WI38 (cell line): Measurements from ENCODE around the gene CTAGE1.

Source experiments
- H3K4me3 ChIP-seq: 2 replicates; pipeline ENCODE4 v1.5.1; 2011; ENCODE audit warnings: low read depth, mild to moderate bottlenecking, control low read depth, low read length
- TF ChIP-seq, protein P1 (sequence below): IDR thresholded peaks from 2 replicates; pipeline ENCODE4 v1.5.1; 2012; ENCODE audit warnings: low read depth, mild to moderate bottlenecking, control low read depth, low read length

CTAGE1 gene

GRCh38 chr18:22417496-22418188 is at the start of gene CTAGE1:
Gene CTAGE1, minus strand, starts transcription at chr18:22417915. Its CDS starts 104 bp downstream, at chr18:22417811.
- TF ChIP-seq, protein P1, sequence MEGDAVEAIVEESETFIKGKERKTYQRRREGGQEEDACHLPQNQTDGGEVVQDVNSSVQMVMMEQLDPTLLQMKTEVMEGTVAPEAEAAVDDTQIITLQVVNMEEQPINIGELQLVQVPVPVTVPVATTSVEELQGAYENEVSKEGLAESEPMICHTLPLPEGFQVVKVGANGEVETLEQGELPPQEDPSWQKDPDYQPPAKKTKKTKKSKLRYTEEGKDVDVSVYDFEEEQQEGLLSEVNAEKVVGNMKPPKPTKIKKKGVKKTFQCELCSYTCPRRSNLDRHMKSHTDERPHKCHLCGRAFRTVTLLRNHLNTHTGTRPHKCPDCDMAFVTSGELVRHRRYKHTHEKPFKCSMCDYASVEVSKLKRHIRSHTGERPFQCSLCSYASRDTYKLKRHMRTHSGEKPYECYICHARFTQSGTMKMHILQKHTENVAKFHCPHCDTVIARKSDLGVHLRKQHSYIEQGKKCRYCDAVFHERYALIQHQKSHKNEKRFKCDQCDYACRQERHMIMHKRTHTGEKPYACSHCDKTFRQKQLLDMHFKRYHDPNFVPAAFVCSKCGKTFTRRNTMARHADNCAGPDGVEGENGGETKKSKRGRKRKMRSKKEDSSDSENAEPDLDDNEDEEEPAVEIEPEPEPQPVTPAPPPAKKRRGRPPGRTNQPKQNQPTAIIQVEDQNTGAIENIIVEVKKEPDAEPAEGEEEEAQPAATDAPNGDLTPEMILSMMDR, result no peak
- H3K4me3 ChIP-seq, result no peak within 1 kb of the TSS

DNA sequence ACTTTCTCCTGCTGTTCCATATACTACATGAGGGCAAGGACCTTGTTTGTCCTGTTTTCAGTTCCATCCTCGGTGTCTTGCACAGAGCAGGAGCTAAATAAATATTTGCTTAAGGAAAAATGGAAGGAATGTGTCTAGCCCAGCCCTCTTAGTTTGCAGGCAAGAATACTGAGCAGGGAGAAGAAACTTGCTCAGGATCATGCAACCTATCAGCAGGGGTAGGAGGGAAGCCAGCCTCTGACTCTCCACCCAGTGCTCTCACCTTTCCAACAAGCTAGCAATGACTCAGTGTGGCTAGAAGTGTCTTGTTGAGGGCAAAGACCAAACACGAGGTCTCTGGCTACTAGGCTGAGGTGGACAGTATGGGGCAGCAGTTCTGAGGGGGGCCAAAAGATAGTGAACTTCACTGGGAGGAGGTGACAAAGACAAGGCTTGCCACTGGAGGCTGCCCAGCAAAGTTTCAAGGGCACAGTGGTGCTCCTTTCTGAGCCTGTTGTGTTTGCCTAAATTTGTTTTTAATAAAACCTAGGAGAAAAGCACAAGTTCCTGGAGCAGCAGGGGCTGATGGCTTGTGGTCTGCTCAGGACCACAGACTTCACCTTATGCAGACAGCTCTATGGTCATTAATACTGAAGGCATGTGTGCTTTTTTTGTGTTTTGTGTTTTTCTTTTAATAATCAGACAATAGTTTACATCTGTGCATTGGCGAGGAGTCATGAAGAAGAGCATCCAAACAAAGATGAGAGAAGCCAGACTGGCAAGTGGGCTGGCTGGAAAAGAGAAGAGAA is 49.1 kb upstream of the CTAGE1 start:
- TF ChIP-seq, protein P1, result no peak
- peak overlapping the region; percentile 13 for H3K4me3 ChIP-seq

DNA sequence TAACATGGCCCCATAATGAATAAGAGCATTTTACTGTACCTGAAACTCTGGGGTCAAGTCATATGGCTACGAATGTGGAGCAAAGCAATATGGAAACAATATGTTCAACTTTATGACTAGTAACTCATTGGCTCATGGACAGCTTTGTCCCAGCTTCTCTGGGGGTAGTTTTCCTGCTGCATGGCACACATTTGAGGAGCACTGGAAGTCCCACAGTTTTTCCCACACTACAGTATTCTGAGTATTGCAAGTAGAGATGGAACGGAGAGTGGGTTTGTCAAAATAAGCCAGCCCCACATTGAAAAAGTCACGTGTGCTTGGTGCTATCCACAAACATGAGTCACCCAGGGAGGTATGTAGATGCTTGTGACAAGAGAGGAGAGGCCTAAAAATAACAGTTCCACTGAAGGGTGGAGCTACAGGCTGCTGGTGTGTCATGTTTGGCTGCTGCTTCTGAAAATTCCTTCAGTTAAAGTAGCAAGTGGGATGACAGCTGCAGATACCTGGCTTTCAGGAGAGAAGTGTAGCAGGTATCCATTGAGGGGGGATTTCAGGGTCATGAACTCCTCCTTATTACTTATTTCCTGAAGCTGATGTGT is 48.2 kb upstream of the CTAGE1 start:
- peak overlapping the region; percentile 13 for H3K4me3 ChIP-seq
- TF ChIP-seq, protein P1, result no peak

- no peak overlapping the region for H3K4me3 ChIP-seq
- TF ChIP-seq, protein P1, result no peak
Observed at GRCh38 chr18:22463076-22463475, 45.4 kb upstream of the CTAGE1 start.

DNA sequence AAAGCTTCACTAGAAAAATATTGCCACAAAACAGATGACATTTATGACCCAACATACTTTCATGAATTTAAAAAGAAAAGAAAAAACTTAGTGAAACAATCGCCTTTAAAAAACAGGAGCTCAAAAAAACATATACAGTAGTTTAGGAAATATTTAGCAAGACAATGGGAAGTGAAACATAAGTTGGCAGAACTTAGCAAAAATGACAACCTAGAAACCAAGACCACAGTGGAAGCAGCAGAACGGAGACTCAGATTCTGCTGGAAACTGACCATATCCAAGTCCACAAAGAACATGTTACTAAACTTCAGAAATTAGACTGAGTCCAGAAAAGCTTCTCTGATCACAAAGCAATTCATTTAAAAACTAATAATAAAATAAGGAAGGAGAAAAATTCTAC is 41.8 kb upstream of the CTAGE1 start:
- TF ChIP-seq, protein P1, result no peak
- no peak overlapping the region for H3K4me3 ChIP-seq

- H3K4me3 ChIP-seq, result no peak overlapping the region
- TF ChIP-seq, protein P1, result no peak
Observed at GRCh38 chr18:22457524-22457923, 39.8 kb upstream of the CTAGE1 start.

- no peak overlapping the region for H3K4me3 ChIP-seq
- TF ChIP-seq, protein P1, result no peak
Observed at GRCh38 chr18:22456547-22456946, 38.8 kb upstream of the CTAGE1 start.
